Kidney (tissue), 14 donors: ENCODE results near the gene CKB. TPM values are rescaled to one million over a fixed set of nuclear protein-coding genes. Genes with fewer than 3 reads are reported as not detected.
A peak's percentile ranks its signal among the peaks of the same experiment; 100 is the strongest.

Source experiments
- DNase-seq, 5 donors: peaks; one replicate each; pipeline ENCODE4 v3.0.0-alpha.2; 2013 to 2020
- FAIRE-seq: peaks from 2 replicates; lab custom pipeline; 2012; peaks lifted over from hg19 to GRCh38; lab: Jason Lieb, UNC
- H3K27ac ChIP-seq, 2 donors: one replicate each; pipeline ENCODE4 v1.7.0; 2013; ENCODE audit warnings: low read depth in 2 of 2, low read length in 2 of 2, inconsistent platforms in 1 of 2
- H3K27me3 ChIP-seq: one replicate; pipeline ENCODE4 v1.7.1; 2013; ENCODE audit warnings: low read length, inconsistent platforms; ENCODE audit not compliant: control insufficient read depth, insufficient read depth
- H3K36me3 ChIP-seq, 3 donors: one replicate each; pipeline versions ENCODE4 v1.7.0 to v1.7.1; 2013; ENCODE audit warnings: low read length in 3 of 3, control low read depth in 1 of 3, inconsistent platforms in 1 of 3; ENCODE audit not compliant: insufficient read depth in 3 of 3, control insufficient read depth in 2 of 3
- H3K4me1 ChIP-seq, 3 donors: one replicate each; pipeline versions ENCODE4 v1.7.0 to v1.7.1; 2013; ENCODE audit warnings: low read length in 3 of 3, inconsistent platforms in 1 of 3, low read depth in 1 of 3; ENCODE audit not compliant: control insufficient read depth in 2 of 3, insufficient read depth in 2 of 3
- H3K4me3 ChIP-seq, 3 donors: one replicate each; pipeline versions ENCODE4 v1.7.0 to v1.8.1; 2013; ENCODE audit warnings: low read length in 3 of 3, control low read depth in 1 of 3, inconsistent platforms in 1 of 3
- H3K9ac ChIP-seq, 3 donors: one replicate each; pipeline versions ENCODE4 v1.7.0 to v1.7.1; 2013; ENCODE audit warnings: low read length in 3 of 3, control low read depth in 1 of 3, inconsistent platforms in 1 of 3
- H3K9me3 ChIP-seq, 3 donors: one replicate each; pipeline versions ENCODE4 v1.7.0 to v1.7.1; 2013; ENCODE audit warnings: low read length in 3 of 3, control low read depth in 1 of 3, inconsistent platforms in 1 of 3; ENCODE audit not compliant: control insufficient read depth in 2 of 3, insufficient read depth in 1 of 3
- intact Hi-C: fragments of 100-400 bp; cut with DNase I; formaldehyde crosslinking; loops from one replicate; pipeline ENCODE4 v1.11.1; 2022
- polyA plus RNA-seq: library from polyadenylated mRNA; stranded (reverse); fragments of 350-450 nt; fragmentation: Illumina TruSeq; extraction: RNeasy Lipid Tissue Mini Kit (QIAGEN cat#74804); gene quantifications from one replicate; pipeline ENCODE4 v1.2.3, GENCODE V29; 2014; ENCODE audit warnings: low read depth, low replicate concordance; ENCODE audit not compliant: insufficient read depth
- total RNA-seq: library from RNA; stranded (reverse); fragmentation: NEBNext Ultra II Directional; extraction: Animal tissue kit (Norgen Biotek cat#: 25700); gene quantifications from one replicate; pipeline ENCODE4 v1.2.1, GENCODE V29; 2021
- TF ChIP-seq, protein P1 (sequence below): IDR thresholded peaks from 3 replicates; pipeline ENCODE4 v1.5.1; 2012; ENCODE audit warnings: mild to moderate bottlenecking, moderate library complexity, borderline replicate concordance; ENCODE audit not compliant: insufficient read depth; ENCODE audit errors: extremely low read depth
- donor health status: control.
- donor health status: control.
- donor health status: control.
- donor health status: control.
- donor health status: control.
- donor health status: DM: yes; HTN: yes; CAD: no.
- donor health status: Normal renal cell carcinoma (clear cell type).

CKB gene
- total and polyA plus RNA-seq, 2 donors from 2014 or later: 539 to 916 TPM

DNA sequence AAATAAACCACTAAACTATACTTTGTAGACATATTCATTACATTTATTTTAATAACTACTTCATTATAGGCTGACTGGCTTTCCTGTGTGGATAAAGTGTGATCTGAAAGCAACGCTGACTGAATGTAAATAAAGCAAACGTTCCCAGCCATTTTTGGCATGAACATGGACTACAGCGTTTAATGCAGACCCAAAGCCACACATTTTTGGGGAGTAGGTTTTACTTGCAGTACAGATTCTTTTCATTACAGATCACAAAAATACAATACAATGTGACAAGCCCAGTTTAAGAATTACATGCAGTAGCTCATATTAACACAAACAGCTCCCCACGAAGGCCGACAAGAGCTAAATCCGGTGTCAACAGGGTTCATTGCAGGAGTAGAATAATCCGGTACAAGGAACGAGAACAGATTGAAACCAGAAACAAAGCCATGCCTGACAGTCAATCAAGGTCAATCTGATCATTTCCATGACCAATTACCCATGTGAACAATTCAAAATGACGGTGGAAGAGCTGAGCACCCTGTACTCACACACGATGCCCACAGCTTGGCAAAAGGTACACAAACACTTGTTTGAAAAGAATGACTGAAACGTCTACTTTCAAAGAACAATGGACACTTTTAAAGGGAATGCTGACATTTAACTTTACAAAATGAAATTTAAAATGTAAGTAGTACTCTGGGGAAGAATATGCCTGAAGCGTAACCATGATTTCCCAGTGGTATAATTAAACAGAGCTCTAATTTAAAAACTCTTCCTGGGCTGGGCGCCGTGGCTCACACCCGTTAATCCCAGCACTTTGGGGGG, 34.5 kb upstream of the CKB start:
- Histone ChIP-seq H3K9ac (peak overlapping the region in 1 of 3 donors; percentile 14), H3K27me3 (no peaks in the 10 kb centered on the region), H3K4me1 (peaks cover 7 to 30% (median 20%) of the 10 kb centered on the region in 3 donors), H3K9me3 (no peaks in the 10 kb centered on the region), H3K36me3 (peaks cover 0 to 18% (median 7%) of the 10 kb centered on the region in 3 donors), H3K27ac (peak overlapping the region; percentile 11 to 12), H3K4me3 (no peak overlapping the region)
- DNase-seq: peak in 2 of 5 donors; percentile 7 to 27
- intact Hi-C loops: no loop called here
- FAIRE-seq: no peak
- TF ChIP-seq, protein P1, sequence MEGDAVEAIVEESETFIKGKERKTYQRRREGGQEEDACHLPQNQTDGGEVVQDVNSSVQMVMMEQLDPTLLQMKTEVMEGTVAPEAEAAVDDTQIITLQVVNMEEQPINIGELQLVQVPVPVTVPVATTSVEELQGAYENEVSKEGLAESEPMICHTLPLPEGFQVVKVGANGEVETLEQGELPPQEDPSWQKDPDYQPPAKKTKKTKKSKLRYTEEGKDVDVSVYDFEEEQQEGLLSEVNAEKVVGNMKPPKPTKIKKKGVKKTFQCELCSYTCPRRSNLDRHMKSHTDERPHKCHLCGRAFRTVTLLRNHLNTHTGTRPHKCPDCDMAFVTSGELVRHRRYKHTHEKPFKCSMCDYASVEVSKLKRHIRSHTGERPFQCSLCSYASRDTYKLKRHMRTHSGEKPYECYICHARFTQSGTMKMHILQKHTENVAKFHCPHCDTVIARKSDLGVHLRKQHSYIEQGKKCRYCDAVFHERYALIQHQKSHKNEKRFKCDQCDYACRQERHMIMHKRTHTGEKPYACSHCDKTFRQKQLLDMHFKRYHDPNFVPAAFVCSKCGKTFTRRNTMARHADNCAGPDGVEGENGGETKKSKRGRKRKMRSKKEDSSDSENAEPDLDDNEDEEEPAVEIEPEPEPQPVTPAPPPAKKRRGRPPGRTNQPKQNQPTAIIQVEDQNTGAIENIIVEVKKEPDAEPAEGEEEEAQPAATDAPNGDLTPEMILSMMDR: no peak

DNA sequence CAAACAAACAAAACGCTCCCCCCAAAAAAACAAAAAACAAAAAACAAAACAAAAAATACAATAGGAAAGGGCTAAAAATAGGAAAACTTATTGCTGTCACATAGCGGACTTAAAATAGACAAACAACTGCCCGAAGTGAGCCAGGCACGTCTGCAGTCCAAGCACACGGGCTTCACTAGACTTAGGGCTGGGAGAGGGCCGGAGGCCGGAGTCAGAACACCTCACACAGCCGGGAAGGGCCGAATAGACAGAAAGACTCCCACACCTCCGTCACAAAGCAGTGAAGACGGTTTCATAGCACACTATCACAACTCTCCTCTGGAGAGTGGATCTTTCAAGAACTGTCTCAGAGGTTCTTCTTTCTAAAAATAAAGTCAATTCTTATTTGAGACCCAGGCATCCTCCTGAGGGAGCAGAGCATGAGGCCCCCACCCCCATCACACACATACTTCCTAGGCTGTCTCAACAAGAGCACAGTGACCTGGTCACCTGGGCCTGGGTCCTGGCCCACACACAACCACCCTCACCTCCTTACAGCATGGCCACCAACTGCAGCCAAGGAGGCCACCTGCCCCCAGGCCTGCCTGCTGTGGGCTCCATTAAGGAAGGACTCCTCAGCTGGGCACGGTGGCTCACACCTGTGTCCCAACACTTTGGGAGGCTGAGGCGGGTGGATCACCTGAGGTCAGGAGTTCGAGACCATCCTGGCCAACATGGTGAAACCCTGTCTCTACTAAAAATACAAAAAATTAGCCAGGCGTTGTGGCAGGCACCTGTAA, 33.1 kb upstream of the CKB start:
- no peak overlapping the region for H3K4me3 ChIP-seq
- FAIRE-seq (no peak), DNase-seq (peak in 1 of 5 donors; percentile 55)
- H3K9ac ChIP-seq: no peak overlapping the region
- H3K27ac ChIP-seq: no peak overlapping the region
- H3K27me3 ChIP-seq: no peaks in the 10 kb centered on the region
- peaks cover 3 to 25% (median 13%) of the 10 kb centered on the region in 3 donors for H3K4me1 ChIP-seq
- TF ChIP-seq, protein P1: no peak
- peaks cover 0 to 18% (median 7%) of the 10 kb centered on the region in 3 donors for H3K36me3 ChIP-seq
- intact Hi-C loops: no loop called here
- H3K9me3 ChIP-seq: no peaks in the 10 kb centered on the region

DNA sequence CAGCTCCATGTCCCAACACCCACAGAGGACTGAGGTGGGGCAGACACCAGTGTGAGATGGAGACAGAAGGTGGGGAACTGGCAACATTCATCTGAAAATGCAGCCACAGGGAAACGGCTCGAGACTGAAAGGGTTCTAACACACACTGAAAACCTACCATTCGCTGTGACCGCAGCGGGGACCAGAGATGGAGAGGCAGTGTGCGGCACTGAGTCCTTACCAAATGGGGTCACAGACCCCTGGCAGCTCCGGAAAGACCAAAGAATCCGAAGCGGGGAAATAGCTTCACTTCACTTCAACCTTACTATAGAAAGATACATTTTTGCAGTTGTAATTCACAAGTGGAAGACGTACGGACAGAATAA, 30.2 kb upstream of the CKB start:
- no peak overlapping the region for H3K9ac ChIP-seq
- H3K27me3 ChIP-seq: no peaks in the 10 kb centered on the region
- FAIRE-seq (no peak), DNase-seq (no peak)
- peaks cover 0 to 13% (median 0%) of the 10 kb centered on the region in 3 donors for H3K4me1 ChIP-seq
- no peaks in the 10 kb centered on the region for H3K9me3 ChIP-seq
- intact Hi-C loops: no loop called here
- no peak overlapping the region for H3K4me3 ChIP-seq
- H3K27ac ChIP-seq: no peak overlapping the region
- TF ChIP-seq, protein P1: no peak
- H3K36me3 ChIP-seq: no peaks in the 10 kb centered on the region
